Measurements from ENCODE around the gene STAT3. TPM values are rescaled to one million over a fixed set of nuclear protein-coding genes. Genes with fewer than 3 reads are reported as not detected.
A peak's percentile ranks its signal among the peaks of the same experiment; 100 is the strongest.

STAT3 gene
- total and polyA plus RNA-seq, 2 donors (not counting 1 experiment from before 2014, with no cell fraction given), result 50.1 to 140 TPM

DNA sequence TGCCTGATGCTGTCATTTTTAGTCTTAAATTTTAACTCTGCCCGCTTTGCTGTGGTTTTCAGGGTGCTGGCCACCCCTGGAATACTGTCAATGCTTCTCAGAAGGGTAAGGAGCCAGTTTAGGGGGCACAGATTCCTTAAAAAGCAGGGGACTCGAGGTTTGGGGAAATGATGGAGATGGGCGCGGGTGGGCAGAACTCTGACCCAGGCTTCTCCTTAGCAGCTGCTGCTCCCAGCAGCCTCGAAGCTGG, 76.3 kb downstream of the STAT3 start:
- peak overlapping the region; percentile 66 for H3K4me3 Mint-ChIP-seq
- peak overlapping the region; percentile 56 for H3K9ac ChIP-seq (ENCODE audit: low read length)

More for the DNA sequence above, 76.3 kb downstream of the STAT3 start:
- H3K4me3 ChIP-seq (ENCODE audit: control extremely low read depth in 1 of 5, extremely low read depth in 1 of 5, insufficient read depth in 1 of 5, low read depth in 2 of 5, low read length in 4 of 5), result peak overlapping the region in 3 of 5 experiments; percentile 29 to 64 (median 37)
- no peaks in the 10 kb centered on the region for H3K9me3 ChIP-seq (ENCODE audit: control extremely low read depth in 1 of 3, control insufficient read depth in 2 of 3, insufficient read depth in 1 of 3, low read length in 2 of 3)
- Mint-ChIP-seq H3K9me3 (ENCODE audit: insufficient read depth) (no peaks in the 10 kb centered on the region), H3K4me1 (peaks cover 48% of the 10 kb centered on the region), H3K27ac (no peak overlapping the region), H3K27me3 (no peaks in the 10 kb centered on the region)
- peaks cover 44 to 52% of the 10 kb centered on the region in 2 donors for H3K4me1 ChIP-seq (ENCODE audit: control insufficient read depth in 2 of 2, insufficient read depth in 2 of 2, low read length in 2 of 2)
- 8% methylated on average over 5 of the region's 5 CpGs for WGBS (ENCODE audit: insufficient coverage)
- ATAC-seq (ENCODE audit: low read depth), result no peak
- TF ChIP-seq, protein P1, sequence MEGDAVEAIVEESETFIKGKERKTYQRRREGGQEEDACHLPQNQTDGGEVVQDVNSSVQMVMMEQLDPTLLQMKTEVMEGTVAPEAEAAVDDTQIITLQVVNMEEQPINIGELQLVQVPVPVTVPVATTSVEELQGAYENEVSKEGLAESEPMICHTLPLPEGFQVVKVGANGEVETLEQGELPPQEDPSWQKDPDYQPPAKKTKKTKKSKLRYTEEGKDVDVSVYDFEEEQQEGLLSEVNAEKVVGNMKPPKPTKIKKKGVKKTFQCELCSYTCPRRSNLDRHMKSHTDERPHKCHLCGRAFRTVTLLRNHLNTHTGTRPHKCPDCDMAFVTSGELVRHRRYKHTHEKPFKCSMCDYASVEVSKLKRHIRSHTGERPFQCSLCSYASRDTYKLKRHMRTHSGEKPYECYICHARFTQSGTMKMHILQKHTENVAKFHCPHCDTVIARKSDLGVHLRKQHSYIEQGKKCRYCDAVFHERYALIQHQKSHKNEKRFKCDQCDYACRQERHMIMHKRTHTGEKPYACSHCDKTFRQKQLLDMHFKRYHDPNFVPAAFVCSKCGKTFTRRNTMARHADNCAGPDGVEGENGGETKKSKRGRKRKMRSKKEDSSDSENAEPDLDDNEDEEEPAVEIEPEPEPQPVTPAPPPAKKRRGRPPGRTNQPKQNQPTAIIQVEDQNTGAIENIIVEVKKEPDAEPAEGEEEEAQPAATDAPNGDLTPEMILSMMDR (IDR thresholded peaks at IDR 0.05), result no peak
- TF ChIP-seq EZH2 (IDR thresholded peaks at IDR 0.05; ENCODE audit: borderline replicate concordance, insufficient read depth, low read depth, low read length, poor library complexity, severe bottlenecking), result no peak
- no peaks in the 10 kb centered on the region for H3K79me2 ChIP-seq (ENCODE audit: control insufficient read depth, insufficient read depth, low read length)
- DNase-seq, result no peak
- H3K27ac ChIP-seq (ENCODE audit: low read length in 2 of 2), result no peak overlapping the region
- peak overlapping the region; percentile 60 for H2AFZ ChIP-seq (ENCODE audit: insufficient read depth, low read depth, low read length, poor library complexity, severe bottlenecking)
- peaks cover 14% of the 10 kb centered on the region for H4K20me1 ChIP-seq (ENCODE audit: control insufficient read depth, insufficient read depth, low read length, poor library complexity, severe bottlenecking)
- peak overlapping the region; percentile 95 for H3K4me2 ChIP-seq (replicated peaks; ENCODE audit: low read depth, low read length, poor library complexity, severe bottlenecking)
- peaks cover 0 to 54% of the 10 kb centered on the region in 2 experiments for H3K36me3 ChIP-seq (replicated peaks in 1 of 2; ENCODE audit: control extremely low read depth in 1 of 2, control insufficient read depth in 1 of 2, extremely low read depth in 1 of 2, insufficient read depth in 2 of 2, low read length in 1 of 2)
- ChIA-PET POLR2A (interaction anchor here (0.6 to 2.3 kb wide), 6 partner anchors 24 to 298 kb away, joined by 3 to 7 read pairs (median 6); partner anchors contain the start of gene STAT5A), CTCF (interaction anchor here (0.5 to 20.6 kb wide), 21 partner anchors 10 to 325 kb away, joined by 3 to 546 read pairs (median 4); partner anchors contain the start of gene STAT3)
- no peaks in the 10 kb centered on the region for H3K27me3 ChIP-seq (replicated peaks in 1 of 4; ENCODE audit: control extremely low read depth in 1 of 4, control insufficient read depth in 3 of 4, insufficient read depth in 4 of 4, low read length in 3 of 4)
- intact Hi-C loops (cut with micrococcal nuclease), result loop anchor here (1.0 to 2.0 kb wide), 3 partner anchors 10 to 128 kb away; no protein-coding TSS in a partner anchor

Measured in B cell (primary cell).